Neural progenitor cell (in vitro differentiated cells): Measurements from ENCODE around the gene MBOAT7. TPM values are rescaled to one million over a fixed set of nuclear protein-coding genes. Genes with fewer than 3 reads are reported as not detected.
"Not testable (repeated sequence)": the region's sequence is repeated elsewhere in the genome, so short reads cannot be mapped to it uniquely, and the experiment has no call there.

Experiments
- DNase-seq: peaks from one replicate; pipeline ENCODE4 v3.0.0-alpha.2; 2016; ENCODE audit warnings: low spot score
- H2AFZ ChIP-seq: fragments of 200-600 bp; sonication (generic); replicated peaks from 2 replicates; pipeline ENCODE4 v1.6.1; 2016; ENCODE audit warnings: antibody characterized with exemption
- H3F3A ChIP-seq: fragments of 200-600 bp; sonication (generic); 2 replicates; pipeline ENCODE4 v1.6.1; 2016; ENCODE audit warnings: antibody characterized with exemption, low read depth
- H3K27ac ChIP-seq: fragments of 200-600 bp; sonication (generic); 2 replicates; pipeline ENCODE4 v1.5.1; 2016; ENCODE audit warnings: mild to moderate bottlenecking
- H3K27me3 ChIP-seq: fragments of 200-600 bp; sonication (generic); 2 replicates; pipeline ENCODE4 v1.6.1; 2016; ENCODE audit warnings: mild to moderate bottlenecking, moderate library complexity
- H3K36me3 ChIP-seq: fragments of 200-600 bp; sonication (generic); 2 replicates; pipeline ENCODE4 v1.5.1; 2016
- H3K4me1 ChIP-seq: fragments of 200-600 bp; sonication (generic); 2 replicates; pipeline ENCODE4 v1.6.1; 2016; ENCODE audit warnings: mixed run types
- H3K4me2 ChIP-seq: fragments of 200-600 bp; sonication (generic); 2 replicates; pipeline ENCODE4 v1.6.1; 2016
- H3K4me3 ChIP-seq: fragments of 200-600 bp; sonication (generic); 2 replicates; pipeline ENCODE4 v1.5.1; 2016
- H3K79me2 ChIP-seq: fragments of 200-600 bp; sonication (generic); 2 replicates; pipeline ENCODE4 v1.6.1; 2016; ENCODE audit warnings: low read depth
- H3K9ac ChIP-seq: fragments of 200-600 bp; sonication (generic); 2 replicates; pipeline ENCODE4 v1.6.1; 2016
- H3K9me3 ChIP-seq: fragments of 200-600 bp; sonication (generic); 2 replicates; pipeline ENCODE4 v1.5.1; 2016; ENCODE audit warnings: low read depth
- H4K20me1 ChIP-seq: fragments of 200-600 bp; sonication (generic); 2 replicates; pipeline ENCODE4 v1.6.1; 2016; ENCODE audit warnings: low read depth
- H3K27ac Mint-ChIP-seq: 3 replicates; pipeline ENCODE4 v1.8.0; 2021; ENCODE audit warnings: mixed read lengths
- H3K27me3 Mint-ChIP-seq: 2 replicates; pipeline ENCODE4 v1.8.0; 2022; ENCODE audit warnings: low read depth, mild to moderate bottlenecking, inconsistent platforms, moderate library complexity, mixed read lengths; ENCODE audit not compliant: insufficient read depth
- H3K36me3 Mint-ChIP-seq: 3 replicates; pipeline ENCODE4 v1.8.0; 2021; ENCODE audit warnings: mixed read lengths
- H3K4me1 Mint-ChIP-seq: 3 replicates; pipeline ENCODE4 v1.8.0; 2021; ENCODE audit warnings: mixed read lengths
- H3K4me3 Mint-ChIP-seq: 3 replicates; pipeline ENCODE4 v1.8.0; 2021; ENCODE audit warnings: mild to moderate bottlenecking, moderate library complexity, mixed read lengths
- H3K9me3 Mint-ChIP-seq: 3 replicates; pipeline ENCODE4 v1.8.0; 2020; ENCODE audit warnings: mixed read lengths
- CTCF ChIP-seq: fragments of 200-600 bp; sonication (generic); IDR thresholded peaks from 2 replicates; pipeline ENCODE4 v1.5.1; 2017; ENCODE audit warnings: antibody characterized with exemption, mild to moderate bottlenecking
- EZH2 ChIP-seq: fragments of 200-600 bp; sonication (generic); IDR thresholded peaks from 2 replicates; pipeline ENCODE4 v1.6.1; 2017; ENCODE audit warnings: antibody characterized with exemption, mild to moderate bottlenecking, moderate library complexity
- EZH2phosphoT487 ChIP-seq: fragments of 200-600 bp; sonication (generic); IDR thresholded peaks from 2 replicates; pipeline ENCODE4 v1.6.1; 2017; ENCODE audit warnings: antibody characterized with exemption
- total RNA-seq: library from RNA; depleted of rRNA; stranded (reverse); fragments of >200 nt; gene quantifications from 2 replicates; pipeline ENCODE4 v1.2.3, GENCODE V29; 2015; ENCODE audit warnings: low replicate concordance

The MBOAT7 gene
- total RNA-seq, 1 donor from 2014 or later = 20.0 TPM

GRCh38 chr19:54197121-54197520 is 7.7 kb upstream of the MBOAT7 start:
- H3F3A ChIP-seq = peaks cover 37% of the 10 kb centered on the region
- no peaks in the 10 kb centered on the region for H3K27me3 ChIP-seq
- peaks cover 11% of the 10 kb centered on the region for H3K36me3 ChIP-seq
- no peak overlapping the region for H3K9ac ChIP-seq
- Mint-ChIP-seq H3K4me1 (peaks cover 18% of the 10 kb centered on the region), H3K9me3 (no peaks in the 10 kb centered on the region), H3K27me3 (peaks cover 11% of the 10 kb centered on the region), H3K27ac (no peak overlapping the region), H3K4me3 (no peak overlapping the region), H3K36me3 (peaks cover 18% of the 10 kb centered on the region)
- H4K20me1 ChIP-seq = peaks cover 17% of the 10 kb centered on the region
- H3K4me3 ChIP-seq = no peak overlapping the region
- no peak overlapping the region for H2AFZ ChIP-seq
- H3K79me2 ChIP-seq = peaks cover 30% of the 10 kb centered on the region
- TF ChIP-seq EZH2phosphoT487 (no peak), EZH2 (no peak), CTCF (no peak)
- no peak overlapping the region for H3K4me2 ChIP-seq
- no peaks in the 10 kb centered on the region for H3K9me3 ChIP-seq
- peaks cover 12% of the 10 kb centered on the region for H3K4me1 ChIP-seq
- H3K27ac ChIP-seq = no peak overlapping the region
- no peak for DNase-seq

GRCh38 chr19:54196536-54196935 is 7.2 kb upstream of the MBOAT7 start:
- no peak overlapping the region for H2AFZ ChIP-seq
- H3K4me3 ChIP-seq = no peak overlapping the region
- H3K36me3 ChIP-seq = peaks cover 5% of the 10 kb centered on the region
- peaks cover 29% of the 10 kb centered on the region for H3K79me2 ChIP-seq
- no peak overlapping the region for H3K27ac ChIP-seq
- DNase-seq = no peak
- Mint-ChIP-seq H3K27me3 (peaks cover 11% of the 10 kb centered on the region), H3K36me3 (peaks cover 18% of the 10 kb centered on the region), H3K27ac (no peak overlapping the region), H3K9me3 (no peaks in the 10 kb centered on the region), H3K4me3 (no peak overlapping the region), H3K4me1 (peaks cover 18% of the 10 kb centered on the region)
- H3F3A ChIP-seq = peaks cover 37% of the 10 kb centered on the region
- no peaks in the 10 kb centered on the region for H3K27me3 ChIP-seq
- H3K9me3 ChIP-seq = no peaks in the 10 kb centered on the region
- no peak overlapping the region for H3K9ac ChIP-seq
- TF ChIP-seq EZH2phosphoT487 (no peak), EZH2 (no peak), CTCF (no peak)
- H4K20me1 ChIP-seq = peaks cover 17% of the 10 kb centered on the region
- H3K4me1 ChIP-seq = peaks cover 12% of the 10 kb centered on the region
- no peak overlapping the region for H3K4me2 ChIP-seq

GRCh38 chr19:54194463-54194862 is 5.1 kb upstream of the MBOAT7 start:
- Mint-ChIP-seq H3K4me1 (peaks cover 12% of the 10 kb centered on the region), H3K36me3 (peaks cover 13% of the 10 kb centered on the region), H3K27me3 (peaks cover 14% of the 10 kb centered on the region)
- peaks cover 19% of the 10 kb centered on the region for H3K79me2 ChIP-seq
- not testable (repeated sequence) for H3K9me3 Mint-ChIP-seq, H3K27me3 ChIP-seq, H3K4me3 ChIP-seq, H3K4me3 Mint-ChIP-seq, H3K27ac ChIP-seq, H3K36me3 ChIP-seq, DNase-seq, H3K4me2 ChIP-seq, H3K27ac Mint-ChIP-seq, H2AFZ ChIP-seq, H3K9me3 ChIP-seq, H3K9ac ChIP-seq
- peaks cover 11% of the 10 kb centered on the region for H3K4me1 ChIP-seq
- peaks cover 14% of the 10 kb centered on the region for H4K20me1 ChIP-seq
- H3F3A ChIP-seq = peaks cover 30% of the 10 kb centered on the region

GRCh38 chr19:54193011-54193410 is 3.6 kb upstream of the MBOAT7 start:
- H4K20me1 ChIP-seq = peaks cover 14% of the 10 kb centered on the region
- H3K9me3 Mint-ChIP-seq = no peaks in the 10 kb centered on the region
- no peak overlapping the region for H3K4me2 ChIP-seq
- H3K27ac Mint-ChIP-seq = no peak overlapping the region
- H3F3A ChIP-seq = peaks cover 21% of the 10 kb centered on the region
- peaks cover 13% of the 10 kb centered on the region for H3K4me1 Mint-ChIP-seq
- H3K9me3 ChIP-seq = no peaks in the 10 kb centered on the region
- TF ChIP-seq CTCF = no peak
- no peak for TF ChIP-seq EZH2phosphoT487
- H3K27me3 ChIP-seq = no peaks in the 10 kb centered on the region
- H3K9ac ChIP-seq = no peak overlapping the region
- peaks cover 29% of the 10 kb centered on the region for H3K79me2 ChIP-seq
- peaks cover 13% of the 10 kb centered on the region for H3K36me3 Mint-ChIP-seq
- H3K36me3 ChIP-seq = peaks cover 4% of the 10 kb centered on the region
- peaks cover 16% of the 10 kb centered on the region for H3K27me3 Mint-ChIP-seq
- H3K4me1 ChIP-seq = peaks cover 15% of the 10 kb centered on the region
- H3K4me3 Mint-ChIP-seq = peak overlapping the region; percentile 92
- H2AFZ ChIP-seq = no peak overlapping the region
- no peak for DNase-seq
- no peak overlapping the region for H3K4me3 ChIP-seq
- no peak overlapping the region for H3K27ac ChIP-seq
